HepG2 (cell line): ENCODE data around the gene SGK1. TPM values are rescaled to one million over a fixed set of nuclear protein-coding genes. Genes with fewer than 3 reads are reported as not detected.

Experiments used
- ATAC-seq: fragments of 200-7000 bp; cut with Tn5 transposase; 3 replicates; pipeline ENCODE4 v1.9.1; 2020; ENCODE audit warnings: mild to moderate bottlenecking, moderate library complexity
- BruUV-seq: library from RNA; stranded (reverse); fragments of 400-500 nt; replicated peaks from 2 replicates; lab custom pipeline; 2021; lab: Mats Ljungman, UMichigan
- CTCF ChIA-PET: fragments of 300-600 bp; formaldehyde crosslinking; extraction: SDS; loops from one replicate; lab custom pipeline; 2021; ENCODE audit warnings: low total read pairs, inconsistent platforms, low intra/inter-chr PET ratio; lab: Yijun Ruan, JAX
- POLR2A ChIA-PET: fragments of 350-600 bp; sonication (Branson Sonifier 250); formaldehyde crosslinking; loops from one replicate; lab custom pipeline; 2020; ENCODE audit warnings: antibody characterized with exemption, inconsistent platforms; lab: Yijun Ruan, JAX
- DNase-seq: peaks from one replicate; pipeline ENCODE4 v3.0.0-alpha.2; 2015; ENCODE audit warnings: low spot score
- FAIRE-seq: peaks from 3 replicates; lab custom pipeline; 2011; peaks lifted over from hg19 to GRCh38; lab: Jason Lieb, UNC
- H2AFZ ChIP-seq: one replicate; pipeline ENCODE4 v1.6.1; 2011; ENCODE audit warnings: low read length, inconsistent platforms
- H3K27ac ChIP-seq: fragments of 300-600 bp; 3 replicates; pipeline ENCODE4 v1.8.0; 2011; ENCODE audit warnings: mixed run types, mild to moderate bottlenecking, mixed read lengths, low read length, inconsistent platforms; ENCODE audit not compliant: insufficient read depth; ENCODE audit errors: extremely low read length
- H3K27me3 ChIP-seq, 2 experiments: fragments of 200-600 bp in 1 of 2; 2 replicates in 1 of 2; 3 replicates in 1 of 2; pipeline versions ENCODE4 v1.6.0 to v1.8.0; 2011; ENCODE audit warnings: low read length in 2 of 2, mild to moderate bottlenecking in 2 of 2, moderate library complexity in 2 of 2, inconsistent platforms in 1 of 2; ENCODE audit not compliant: insufficient read depth in 2 of 2, control insufficient read depth in 1 of 2
- H3K36me3 ChIP-seq, 2 experiments: fragments of 200-600 bp in 1 of 2; replicated peaks in 1 of 2; 2 replicates in 1 of 2; 3 replicates in 1 of 2; pipeline versions ENCODE4 v1.5.1 to v1.8.0; 2011; ENCODE audit warnings: low read length in 2 of 2, inconsistent platforms in 1 of 2; ENCODE audit not compliant: insufficient read depth in 2 of 2, control insufficient read depth in 1 of 2
- H3K4me1 ChIP-seq: 2 replicates; pipeline ENCODE4 v1.5.1; 2012; ENCODE audit warnings: low read length, inconsistent platforms; ENCODE audit not compliant: insufficient read depth
- H3K4me2 ChIP-seq: 2 replicates; pipeline ENCODE4 v1.6.0; 2011; ENCODE audit warnings: low read depth, low read length, inconsistent platforms
- H3K4me3 ChIP-seq, 3 experiments: fragments of 200-600 bp in 1 of 3; sonication (generic), shearing (Covaris generic) in 1 of 3; replicated peaks in 1 of 3; 2 replicates each; pipeline ENCODE4 v1.5.1; 2011 to 2016; ENCODE audit warnings: low read length in 3 of 3, inconsistent platforms in 2 of 3, low read depth in 2 of 3, mild to moderate bottlenecking in 2 of 3, control low read depth in 1 of 3, mixed read lengths in 1 of 3; ENCODE audit not compliant: insufficient read depth in 1 of 3
- H3K79me2 ChIP-seq: one replicate; pipeline ENCODE4 v1.6.1; 2011; ENCODE audit warnings: low read length, inconsistent platforms; ENCODE audit not compliant: insufficient read depth
- H3K9ac ChIP-seq: 2 replicates; pipeline ENCODE4 v1.6.0; 2011; ENCODE audit warnings: mild to moderate bottlenecking, low read depth, low read length, inconsistent platforms; ENCODE audit not compliant: insufficient read depth
- H3K9me3 ChIP-seq: 2 replicates; pipeline ENCODE4 v1.5.1; 2012; ENCODE audit warnings: mild to moderate bottlenecking, low read length
- H4K20me1 ChIP-seq: 2 replicates; pipeline ENCODE4 v1.6.0; 2011; ENCODE audit warnings: inconsistent platforms, mild to moderate bottlenecking, low read length, moderate library complexity; ENCODE audit not compliant: insufficient read depth
- CAMTA2 ChIP-seq: sonication (generic); formaldehyde crosslinking; IDR thresholded peaks from 2 replicates; pipeline ENCODE4 v1.4.0; 2020; ENCODE audit warnings: mild to moderate bottlenecking, missing genetic modification reagents, borderline replicate concordance
- DBP ChIP-seq: sonication (generic); formaldehyde crosslinking; IDR thresholded peaks from 2 replicates; pipeline ENCODE4 v1.4.0; 2020; ENCODE audit warnings: missing genetic modification reagents; ENCODE audit errors: not compliant biosample characterization
- ETS1 ChIP-seq: sonication (generic); formaldehyde crosslinking; IDR thresholded peaks from 2 replicates; pipeline ENCODE4 v1.4.0; 2020; ENCODE audit warnings: missing genetic modification reagents
- GMEB2 ChIP-seq: IDR thresholded peaks from 2 replicates; pipeline ENCODE4 v1.6.1; 2016; ENCODE audit warnings: missing biosample characterization, missing genetic modification reagents, low read depth
- IKZF5 ChIP-seq: IDR thresholded peaks from 2 replicates; pipeline ENCODE4 v1.6.1; 2018; ENCODE audit warnings: missing genetic modification reagents, mild to moderate bottlenecking, missing compliant biosample characterization
- MLXIP ChIP-seq: sonication (generic); formaldehyde crosslinking; IDR thresholded peaks from 2 replicates; pipeline ENCODE4 v1.9.0; 2021; ENCODE audit warnings: missing genetic modification reagents, borderline replicate concordance
- MTA1 ChIP-seq: sonication (generic); formaldehyde crosslinking; IDR thresholded peaks from 2 replicates; pipeline ENCODE4 v1.4.0; 2020; ENCODE audit warnings: missing genetic modification reagents, mild to moderate bottlenecking, borderline replicate concordance
- ZNF142 ChIP-seq: sonication (generic); formaldehyde crosslinking; IDR thresholded peaks from 2 replicates; pipeline ENCODE4 v1.4.0; 2020; ENCODE audit warnings: missing genetic modification reagents
- ZNF143 ChIP-seq: sonication (generic); formaldehyde crosslinking; IDR thresholded peaks from 2 replicates; pipeline ENCODE4 v1.4.0; 2020; ENCODE audit warnings: missing genetic modification reagents
- ZNF549 ChIP-seq: sonication (generic); formaldehyde crosslinking; IDR thresholded peaks from 2 replicates; pipeline ENCODE4 v1.5.0; 2020; ENCODE audit warnings: missing genetic modification reagents
- WGBS: methylation state at CpG from one replicate; pipeline ENCODE4 v1.1.6; 2017; ENCODE audit warnings: low lambda C conversion rate; 5-methylcytosine and 5-hydroxymethylcytosine counted together
- in situ Hi-C: cut with HindIII; loops from 2 replicates; pipeline ENCODE4 v1.10.0; 2017; ENCODE audit warnings: low pct_unique_long_range_greater_than_20kb; ENCODE audit not compliant: extremely low pct_ligation_motif_present
- intact Hi-C: fragments of 100-400 bp; cut with micrococcal nuclease; formaldehyde crosslinking; loops from one replicate; pipeline ENCODE4 v1.10.0; 2022; ENCODE audit not compliant: unreplicated experiment
- polyA plus RNA-seq, 8 experiments: library from polyadenylated mRNA; depleted of rRNA in 3 of 8; stranded (reverse) in 7 of 8; unstranded in 1 of 8; fragments of >200 nt; fragmentation: Illumina TruSeq in 4 of 8; extraction: Trizol in 4 of 8; gene quantifications; 2 replicates each; pipeline versions ENCODE4 v1.2.1 to v1.2.3, GENCODE V29; 2011 to 2016; ENCODE audit warnings: low read depth in 4 of 8, missing spikeins in 1 of 8, mixed read lengths in 1 of 8; ENCODE audit not compliant: insufficient read depth in 1 of 8
- total RNA-seq, 5 experiments: library from RNA; depleted of rRNA; stranded (reverse); fragments of >200 nt; fragmentation: Illumina TruSeq; extraction: Trizol; gene quantifications; 2 replicates each; pipeline ENCODE4 v1.2.3, GENCODE V29; 2016; ENCODE audit warnings: low read depth in 1 of 5

Gene SGK1
- total and polyA plus RNA-seq, 2 of the 13 experiments (the other 11 are each of a cell fraction or from before 2014, with no cell fraction given): 56.1 to 56.2 TPM

GRCh38 chr6:134122775-134123174, 195.1 kb downstream of the SGK1 start:
- no peaks in the 10 kb centered on the region for H3K36me3 ChIP-seq
- no peak for FAIRE-seq
- no peaks in the 10 kb centered on the region for H3K4me1 ChIP-seq
- no peaks in the 10 kb centered on the region for H3K79me2 ChIP-seq
- ChIA-PET CTCF (interaction anchor here (1.4 to 4.1 kb wide), 4 partner anchors 12 to 818 kb away, joined by 5 to 43 read pairs (median 10); no protein-coding TSS in a partner anchor), POLR2A (no interaction called here)
- no peak overlapping the region for H3K9ac ChIP-seq
- WGBS: 38% methylated on average over 1 of the region's 1 CpG
- no peak overlapping the region for H3K27ac ChIP-seq
- BruUV-seq: no TSS peak
- H3K27me3 ChIP-seq: no peaks in the 10 kb centered on the region
- no peaks in the 10 kb centered on the region for H4K20me1 ChIP-seq
- DNase-seq: no peak
- no peaks in the 10 kb centered on the region for H3K9me3 ChIP-seq
- no peak overlapping the region for H2AFZ ChIP-seq
- no peak overlapping the region for H3K4me3 ChIP-seq
- no peak overlapping the region for H3K4me2 ChIP-seq
- in situ Hi-C loops: loop anchor here (10.0 kb wide), 2 partner anchors 702 to 812 kb away; no protein-coding TSS in a partner anchor
- intact Hi-C loops: loop anchor here (1.0 to 2.0 kb wide), 4 partner anchors 701 to 818 kb away; no protein-coding TSS in a partner anchor
- ATAC-seq: no peak
- TF ChIP-seq MTA1 (CRISPR knock-in tag): no peak
- TF ChIP-seq ZNF549 (CRISPR knock-in tag): no peak
- no peak for TF ChIP-seq IKZF5 (CRISPR knock-in tag)
- TF ChIP-seq ZNF143 (CRISPR knock-in tag): no peak
- TF ChIP-seq MLXIP (CRISPR knock-in tag): no peak
- no peak for TF ChIP-seq GMEB2
- no peak for TF ChIP-seq ZNF142 (CRISPR knock-in tag)
- no peak for TF ChIP-seq DBP (CRISPR knock-in tag)
- no peak for TF ChIP-seq ETS1 (CRISPR knock-in tag)
- TF ChIP-seq CAMTA2 (CRISPR knock-in tag): no peak
